K562 (cell line): ENCODE measurements around the gene SYNRG.

Experiments used
- EP300 ChIP-seq: IDR thresholded peaks from 2 replicates; pipeline ENCODE4 v1.6.1; 2012; ENCODE audit warnings: low read length, improper control_type of control experiment
- RAD21 ChIP-seq, 2 experiments: fragments of 250-450 bp in 1 of 2; fragments of 450-650 bp in 1 of 2; sonication (Bioruptor Pico) in 1 of 2; formaldehyde crosslinking in 1 of 2; IDR thresholded peaks in 1 of 2; conservative IDR thresholded peaks in 1 of 2; 2 replicates each; pipeline versions ENCODE4 v1.4.0 to v1.8.0; 2020 to 2022; ENCODE audit warnings: mild to moderate bottlenecking in 2 of 2, moderate library complexity in 1 of 2
- SMARCB1 ChIP-seq: IDR thresholded peaks from 2 replicates; pipeline ENCODE4 v1.6.1; 2011; ENCODE audit warnings: improper control_type of control experiment, low read depth; ENCODE audit not compliant: insufficient read length
- TF ChIP-seq, protein P1 (sequence below), 2 experiments: fragments of 450-650 bp; formaldehyde crosslinking in 1 of 2; IDR thresholded peaks; 2 replicates each; pipeline versions ENCODE4 v1.4.0 to v1.6.1; 2014 to 2020; ENCODE audit warnings: mild to moderate bottlenecking in 2 of 2, borderline replicate concordance in 1 of 2, low read depth in 1 of 2

DNA sequence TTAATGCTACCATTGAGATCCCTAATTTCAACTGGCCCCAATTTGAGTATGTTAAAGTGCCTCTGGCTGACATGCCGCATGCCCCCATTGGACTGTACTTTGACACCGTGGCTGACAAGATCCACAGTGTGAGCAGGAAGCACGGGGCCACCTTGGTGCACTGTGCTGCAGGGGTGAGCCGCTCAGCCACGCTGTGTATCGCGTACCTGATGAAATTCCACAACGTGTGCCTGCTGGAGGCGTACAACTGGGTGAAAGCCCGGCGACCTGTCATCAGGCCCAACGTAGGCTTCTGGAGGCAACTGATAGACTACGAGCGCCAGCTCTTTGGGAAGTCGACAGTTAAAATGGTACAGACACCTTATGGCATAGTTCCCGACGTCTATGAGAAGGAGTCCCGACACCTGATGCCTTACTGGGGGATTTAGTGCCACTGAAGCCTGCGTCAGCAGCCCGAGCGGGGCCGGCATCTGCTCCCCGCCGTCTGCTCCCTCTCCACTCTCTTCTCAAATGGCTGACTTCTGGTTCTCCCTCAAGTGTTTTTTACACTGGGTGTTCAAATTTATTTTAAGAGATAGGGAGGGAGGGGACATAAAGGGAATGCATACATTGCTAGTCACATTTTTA, 96.7 kb downstream of the SYNRG start:
- TF ChIP-seq, protein P1, sequence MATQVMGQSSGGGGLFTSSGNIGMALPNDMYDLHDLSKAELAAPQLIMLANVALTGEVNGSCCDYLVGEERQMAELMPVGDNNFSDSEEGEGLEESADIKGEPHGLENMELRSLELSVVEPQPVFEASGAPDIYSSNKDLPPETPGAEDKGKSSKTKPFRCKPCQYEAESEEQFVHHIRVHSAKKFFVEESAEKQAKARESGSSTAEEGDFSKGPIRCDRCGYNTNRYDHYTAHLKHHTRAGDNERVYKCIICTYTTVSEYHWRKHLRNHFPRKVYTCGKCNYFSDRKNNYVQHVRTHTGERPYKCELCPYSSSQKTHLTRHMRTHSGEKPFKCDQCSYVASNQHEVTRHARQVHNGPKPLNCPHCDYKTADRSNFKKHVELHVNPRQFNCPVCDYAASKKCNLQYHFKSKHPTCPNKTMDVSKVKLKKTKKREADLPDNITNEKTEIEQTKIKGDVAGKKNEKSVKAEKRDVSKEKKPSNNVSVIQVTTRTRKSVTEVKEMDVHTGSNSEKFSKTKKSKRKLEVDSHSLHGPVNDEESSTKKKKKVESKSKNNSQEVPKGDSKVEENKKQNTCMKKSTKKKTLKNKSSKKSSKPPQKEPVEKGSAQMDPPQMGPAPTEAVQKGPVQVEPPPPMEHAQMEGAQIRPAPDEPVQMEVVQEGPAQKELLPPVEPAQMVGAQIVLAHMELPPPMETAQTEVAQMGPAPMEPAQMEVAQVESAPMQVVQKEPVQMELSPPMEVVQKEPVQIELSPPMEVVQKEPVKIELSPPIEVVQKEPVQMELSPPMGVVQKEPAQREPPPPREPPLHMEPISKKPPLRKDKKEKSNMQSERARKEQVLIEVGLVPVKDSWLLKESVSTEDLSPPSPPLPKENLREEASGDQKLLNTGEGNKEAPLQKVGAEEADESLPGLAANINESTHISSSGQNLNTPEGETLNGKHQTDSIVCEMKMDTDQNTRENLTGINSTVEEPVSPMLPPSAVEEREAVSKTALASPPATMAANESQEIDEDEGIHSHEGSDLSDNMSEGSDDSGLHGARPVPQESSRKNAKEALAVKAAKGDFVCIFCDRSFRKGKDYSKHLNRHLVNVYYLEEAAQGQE (IDR thresholded peaks at IDR 0.05; ENCODE audit: borderline replicate concordance) = no peak
- TF ChIP-seq, protein P1 (CRISPR knock-in tag; IDR thresholded peaks at IDR 0.05; ENCODE audit: low read depth) = no peak
- no peak for TF ChIP-seq RAD21 (CRISPR knock-in tag; conservative IDR thresholded peaks at IDR 0.05 in 1 of 2, IDR thresholded peaks at IDR 0.05 in 1 of 2)
- TF ChIP-seq EP300 = no peak
- no peak for TF ChIP-seq SMARCB1
